ENCODE results near the gene ACSF3.

DNA sequence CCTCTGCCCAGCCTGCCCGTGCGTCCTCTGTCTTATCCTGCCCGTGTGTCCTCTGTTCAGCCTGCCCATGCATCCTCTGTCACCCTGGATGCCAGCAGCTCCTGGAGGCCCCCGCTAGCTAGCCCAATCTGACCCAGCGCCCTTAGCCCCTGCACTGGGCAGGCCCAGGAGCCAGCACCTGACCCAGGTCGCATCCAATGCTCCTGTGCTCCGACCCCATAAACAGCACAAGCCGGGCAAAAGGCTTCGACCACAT, 91.0 kb downstream of the ACSF3 start:
- TF ChIP-seq POLR2AphosphoS5 (IDR thresholded peaks at IDR 0.05; ENCODE audit: borderline replicate concordance, low read depth, low read length) = no peak
- no peak for TF ChIP-seq EZH2 (IDR thresholded peaks at IDR 0.05)

Data from SK-N-MC (cell line).